Naive thymus-derived CD4-positive, alpha-beta T cell (primary cell): ENCODE measurements around the gene UBC. TPM values are rescaled to one million over a fixed set of nuclear protein-coding genes. Genes with fewer than 3 reads are reported as not detected.
A peak's percentile ranks its signal among the peaks of the same experiment; 100 is the strongest.
"Not testable (repeated sequence)": the region's sequence is repeated elsewhere in the genome, so short reads cannot be mapped to it uniquely, and the experiment has no call there.

Experiments
- ATAC-seq: fragments of 150-1000 bp; cut with Tn5 transposase; 2 replicates; pipeline ENCODE4 v1.10.0; 2021; ENCODE audit warnings: mild to moderate bottlenecking, moderate library complexity
- CTCF ChIA-PET: fragments of 350-600 bp; sonication (Branson Sonifier 250); formaldehyde crosslinking; loops from one replicate; lab custom pipeline; 2021; ENCODE audit warnings: antibody characterized with exemption; lab: Charles Lee
- POLR2A ChIA-PET: fragments of 350-600 bp; sonication (Branson Sonifier 250); formaldehyde crosslinking; loops from one replicate; lab custom pipeline; 2021; ENCODE audit warnings: antibody characterized with exemption, inconsistent platforms; lab: Charles Lee
- DNase-seq, 9 donors: peaks; one replicate each; pipeline versions ENCODE4 v3.0.0 to v3.0.0-alpha.2; 2020 to 2022; ENCODE audit warnings: mixed read lengths in 1 of 9
- H3K27ac ChIP-seq: one replicate; pipeline ENCODE4 v1.7.0; 2013; ENCODE audit warnings: mild to moderate bottlenecking, low read depth, low read length, moderate library complexity
- H3K27me3 ChIP-seq, 2 donors: one replicate each; pipeline ENCODE4 v1.7.0; 2013; ENCODE audit warnings: low read length in 2 of 2, mild to moderate bottlenecking in 2 of 2, moderate library complexity in 2 of 2; ENCODE audit not compliant: control insufficient read depth in 2 of 2, insufficient read depth in 2 of 2
- H3K36me3 ChIP-seq, 3 experiments: 1 replicate in 2 of 3; 2 replicates in 1 of 3; pipeline ENCODE4 v1.7.0; 2013; ENCODE audit warnings: low read length in 3 of 3, mild to moderate bottlenecking in 3 of 3, moderate library complexity in 1 of 3; ENCODE audit not compliant: insufficient read depth in 3 of 3, control insufficient read depth in 2 of 3
- H3K4me1 ChIP-seq, 2 donors: one replicate each; pipeline ENCODE4 v1.7.0; 2013; ENCODE audit warnings: low read length in 2 of 2, mild to moderate bottlenecking in 2 of 2, moderate library complexity in 1 of 2; ENCODE audit not compliant: control insufficient read depth in 2 of 2, insufficient read depth in 2 of 2
- H3K4me3 ChIP-seq: 2 replicates; pipeline ENCODE4 v1.7.0; 2013; ENCODE audit warnings: mild to moderate bottlenecking, low read length
- H3K9me3 ChIP-seq, 3 experiments: 1 replicate in 2 of 3; 2 replicates in 1 of 3; pipeline ENCODE4 v1.7.0; 2013; ENCODE audit warnings: low read length in 3 of 3; ENCODE audit not compliant: control insufficient read depth in 2 of 3
- H3K27ac Mint-ChIP-seq, 9 donors: one replicate each; pipeline ENCODE4 v1.8.0; 2020 to 2022; ENCODE audit warnings: mixed read lengths in 9 of 9, mild to moderate bottlenecking in 8 of 9, moderate library complexity in 5 of 9, inconsistent platforms in 2 of 9
- H3K27me3 Mint-ChIP-seq, 5 donors: one replicate each; pipeline ENCODE4 v1.8.0; 2021 to 2022; ENCODE audit warnings: mixed read lengths in 5 of 5, mild to moderate bottlenecking in 1 of 5
- H3K36me3 Mint-ChIP-seq, 5 donors: one replicate each; pipeline ENCODE4 v1.8.0; 2020 to 2022; ENCODE audit warnings: mixed read lengths in 5 of 5, mild to moderate bottlenecking in 3 of 5, inconsistent platforms in 1 of 5
- H3K4me1 Mint-ChIP-seq, 7 donors: one replicate each; pipeline ENCODE4 v1.8.0; 2020 to 2022; ENCODE audit warnings: mixed read lengths in 7 of 7, mild to moderate bottlenecking in 3 of 7, inconsistent platforms in 1 of 7
- H3K4me3 Mint-ChIP-seq, 10 donors: one replicate each; pipeline ENCODE4 v1.8.0; 2020 to 2022; ENCODE audit warnings: mild to moderate bottlenecking in 10 of 10, mixed read lengths in 10 of 10, moderate library complexity in 6 of 10, inconsistent platforms in 2 of 10
- H3K9me3 Mint-ChIP-seq, 11 donors: one replicate each; pipeline ENCODE4 v1.8.0; 2020 to 2022; ENCODE audit warnings: mixed read lengths in 11 of 11, mild to moderate bottlenecking in 4 of 11, inconsistent platforms in 1 of 11, moderate library complexity in 1 of 11
- intact Hi-C, 2 donors: fragments of 100-400 bp; cut with micrococcal nuclease; formaldehyde crosslinking; loops; one replicate each; pipeline ENCODE4 v1.15.1; 2023
- polyA plus RNA-seq, 2 donors: library from polyadenylated mRNA; unstranded; fragments of 300-500 nt; fragmentation: Illumina TruSeq; gene quantifications; one replicate each; pipeline ENCODE4 v1.2.3, GENCODE V29; 2021
- total RNA-seq, 6 experiments: library from RNA in 5 of 6; stranded (reverse) in 5 of 6; gene quantifications; 1 replicate in 5 of 6; 2 replicates in 1 of 6; pipeline ENCODE4 v1.2.3 and lab custom pipeline; 2021 to 2026

The UBC gene
- total and polyA plus RNA-seq, 7 experiments from 2014 or later, result 753 to 1,865 (median 945) TPM

DNA sequence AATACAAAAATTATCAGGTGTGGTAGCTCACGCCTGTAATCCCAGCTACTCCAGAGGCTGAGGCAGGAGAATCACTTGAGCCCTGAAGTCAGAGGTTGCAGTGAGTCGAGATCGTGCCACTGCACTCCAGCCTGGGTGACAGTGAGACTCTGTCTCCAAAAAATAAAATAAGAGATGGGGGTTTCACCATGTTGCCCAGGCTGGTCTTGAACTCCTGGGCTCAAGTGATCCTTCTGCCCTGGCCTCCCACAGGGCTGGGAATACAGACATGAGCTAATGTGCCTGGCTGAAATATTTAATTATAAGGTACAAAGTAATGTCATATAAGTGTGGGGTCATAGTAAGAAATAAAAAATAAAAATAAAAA is 4.2 kb upstream of the UBC start:
- H3K36me3 Mint-ChIP-seq, result peaks cover 8 to 12% (median 8%) of the 10 kb centered on the region in 5 donors
- H3K36me3 ChIP-seq, DNase-seq, H3K27me3 ChIP-seq, H3K4me3 ChIP-seq, ATAC-seq, H3K9me3 ChIP-seq: not testable (repeated sequence)
- H3K4me1 Mint-ChIP-seq, result peaks cover 53 to 93% (median 82%) of the 10 kb centered on the region in 7 donors
- peak overlapping the region in 9 of 10 donors; percentile 83 to 100 (median 90) for H3K4me3 Mint-ChIP-seq
- CTCF ChIA-PET, result interaction anchor here (0.6 to 12.4 kb wide), 6 partner anchors 10 to 73 kb away, joined by 3 to 205 read pairs (median 5); no protein-coding TSS in a partner anchor
- H3K27ac Mint-ChIP-seq, result peak overlapping the region; percentile 90 to 100 (median 98)
- Histone ChIP-seq H3K4me1 (peaks cover 64 to 69% of the 10 kb centered on the region in 2 donors), H3K27ac (peak overlapping the region; percentile 84)
- peaks cover 0 to 22% (median 0%) of the 10 kb centered on the region in 11 donors for H3K9me3 Mint-ChIP-seq
- POLR2A ChIA-PET, result interaction anchor here (0.7 to 17.1 kb wide), 8 partner anchors 8 to 1686 kb away, joined by 3 to 764 read pairs (median 8); no protein-coding TSS in a partner anchor
- H3K27me3 Mint-ChIP-seq, result peaks cover 0 to 14% (median 0%) of the 10 kb centered on the region in 5 donors
- intact Hi-C loops, result loop anchor here in 1 of 2 donors (5.0 kb wide), 1 partner anchor 74 kb away; the partner anchor contains the start of gene BRI3BP

DNA sequence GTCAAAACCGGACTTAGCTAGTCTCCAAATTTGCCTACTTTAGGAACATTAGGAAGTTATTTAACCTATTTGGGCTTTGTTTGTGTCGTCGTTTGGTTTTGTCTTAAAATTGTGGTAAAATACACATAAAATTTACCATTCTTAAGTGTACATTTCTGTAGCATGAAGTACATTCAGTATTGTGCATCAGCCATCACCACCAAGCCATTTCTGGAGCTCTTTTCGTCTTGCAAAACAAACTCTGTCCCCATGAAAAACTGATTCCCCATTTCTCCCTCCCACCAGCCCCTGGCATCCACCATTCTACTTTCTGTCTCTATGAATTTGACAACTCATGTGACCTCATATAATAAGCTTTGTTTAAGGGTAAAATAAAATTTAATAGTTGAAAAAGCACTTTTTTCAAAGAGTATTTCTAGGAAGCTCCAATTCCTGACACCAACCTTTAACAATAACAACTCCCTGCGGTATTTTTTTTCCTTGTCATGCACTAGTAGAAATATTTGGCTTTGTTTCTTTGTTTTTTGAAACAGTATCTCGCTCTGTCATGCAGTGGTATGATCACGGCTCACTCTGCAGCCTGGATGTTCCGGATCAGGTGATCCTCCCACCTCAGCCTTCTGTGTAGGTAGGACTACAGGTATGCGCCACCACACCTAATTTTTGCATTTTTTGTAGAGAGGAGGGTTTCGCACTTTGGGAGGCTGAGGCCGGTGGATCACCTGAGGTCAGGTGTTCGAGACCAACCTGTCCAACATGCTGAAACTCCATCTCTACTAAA is 3.6 kb upstream of the UBC start:
- peak overlapping the region; percentile 84 for H3K27ac ChIP-seq
- H3K27me3 ChIP-seq, result no peaks in the 10 kb centered on the region
- peaks cover 10 to 18% (median 14%) of the 10 kb centered on the region in 5 donors for H3K36me3 Mint-ChIP-seq
- peak overlapping the region; percentile 60 for H3K4me3 ChIP-seq
- CTCF ChIA-PET, result interaction anchor here (0.6 to 12.4 kb wide), 6 partner anchors 9 to 74 kb away, joined by 3 to 205 read pairs (median 4); no protein-coding TSS in a partner anchor
- H3K27ac Mint-ChIP-seq, result peak overlapping the region; percentile 90 to 100 (median 98)
- peaks cover 58 to 98% (median 87%) of the 10 kb centered on the region in 7 donors for H3K4me1 Mint-ChIP-seq
- peak in 1 of 9 donors; percentile 28 for DNase-seq
- H3K4me3 Mint-ChIP-seq, result peak overlapping the region; percentile 83 to 100 (median 88)
- intact Hi-C loops, result loop anchor here (1.0 to 5.0 kb wide), 4 partner anchors 9 to 131 kb away; partner anchors contain the start of gene BRI3BP (in 1 of the 2)
- peaks cover 0 to 16% (median 0%) of the 10 kb centered on the region in 5 donors for H3K27me3 Mint-ChIP-seq
- POLR2A ChIA-PET, result interaction anchor here (0.6 to 17.1 kb wide), 11 partner anchors 8 to 1686 kb away, joined by 3 to 764 read pairs (median 5); partner anchors contain the start of gene BRI3BP
- no peak for ATAC-seq
- H3K9me3 Mint-ChIP-seq, result peaks cover 0 to 26% (median 0%) of the 10 kb centered on the region in 11 donors
- no peaks in the 10 kb centered on the region for H3K9me3 ChIP-seq
- H3K4me1 ChIP-seq, result peaks cover 62 to 72% of the 10 kb centered on the region in 2 donors
- H3K36me3 ChIP-seq, result peaks cover 0 to 12% (median 4%) of the 10 kb centered on the region in 3 experiments

DNA sequence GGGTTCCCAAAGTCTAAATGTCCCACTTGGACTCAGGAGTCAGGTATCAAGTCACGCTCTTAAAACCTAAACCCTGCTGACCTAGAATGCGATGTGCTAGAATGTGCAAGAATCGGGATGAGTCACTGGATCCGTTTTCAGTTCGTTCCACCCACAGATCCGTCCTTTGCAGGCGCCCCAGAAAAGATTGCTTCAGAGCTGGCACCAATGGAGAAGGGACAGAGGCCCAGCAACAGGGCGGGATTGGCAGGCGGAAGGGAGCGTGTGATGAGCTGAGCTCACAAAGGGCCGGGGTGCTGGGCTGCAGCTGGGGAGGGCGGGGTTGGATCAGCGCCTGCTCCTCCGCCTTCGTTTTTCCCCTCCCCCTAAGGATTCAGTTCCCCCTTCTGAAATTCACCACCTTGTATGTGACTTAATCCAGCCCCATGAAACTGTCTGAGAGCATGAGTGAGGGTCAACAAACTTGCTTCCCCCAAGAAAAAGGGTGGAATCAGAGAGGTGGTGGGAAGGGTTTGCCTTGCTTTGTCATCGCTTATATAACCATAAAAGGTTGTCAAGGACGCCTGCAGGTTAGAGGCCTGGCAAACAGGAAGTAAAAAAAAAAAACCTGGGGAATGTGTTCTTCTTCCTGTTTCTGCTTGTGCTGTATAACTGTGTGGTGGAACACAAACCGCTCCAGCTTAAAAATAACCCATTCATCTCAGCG is 2.8 kb upstream of the UBC start:
- ATAC-seq (peak; percentile 81), DNase-seq (peak; percentile 73 to 97 (median 93))
- H3K9me3 Mint-ChIP-seq, result peaks cover 0 to 29% (median 0%) of the 10 kb centered on the region in 11 donors
- Histone ChIP-seq H3K9me3 (no peaks in the 10 kb centered on the region), H3K36me3 (peaks cover 0 to 16% (median 7%) of the 10 kb centered on the region in 3 experiments), H3K4me3 (peak overlapping the region; percentile 60), H3K27ac (peak overlapping the region; percentile 84), H3K4me1 (peaks cover 57 to 70% of the 10 kb centered on the region in 2 donors), H3K27me3 (no peaks in the 10 kb centered on the region)
- peaks cover 10 to 24% (median 21%) of the 10 kb centered on the region in 5 donors for H3K36me3 Mint-ChIP-seq
- H3K4me1 Mint-ChIP-seq, result peaks cover 64 to 98% (median 90%) of the 10 kb centered on the region in 7 donors
- ChIA-PET POLR2A (interaction anchor here (0.6 to 17.1 kb wide), 10 partner anchors 7 to 223 kb away, joined by 3 to 764 read pairs (median 6); partner anchors contain the start of genes BRI3BP and SCARB1), CTCF (interaction anchor here (1.0 to 12.4 kb wide), 4 partner anchors 10 to 60 kb away, joined by 3 to 205 read pairs (median 15); no protein-coding TSS in a partner anchor)
- H3K27me3 Mint-ChIP-seq, result peaks cover 0 to 16% (median 0%) of the 10 kb centered on the region in 5 donors
- H3K27ac Mint-ChIP-seq, result peak overlapping the region; percentile 90 to 100 (median 98)
- H3K4me3 Mint-ChIP-seq, result peak overlapping the region; percentile 83 to 100 (median 88)
- intact Hi-C loops, result loop anchor here (1.0 to 5.0 kb wide), 4 partner anchors 10 to 132 kb away; partner anchors contain the start of gene BRI3BP (in 1 of the 2)

DNA sequence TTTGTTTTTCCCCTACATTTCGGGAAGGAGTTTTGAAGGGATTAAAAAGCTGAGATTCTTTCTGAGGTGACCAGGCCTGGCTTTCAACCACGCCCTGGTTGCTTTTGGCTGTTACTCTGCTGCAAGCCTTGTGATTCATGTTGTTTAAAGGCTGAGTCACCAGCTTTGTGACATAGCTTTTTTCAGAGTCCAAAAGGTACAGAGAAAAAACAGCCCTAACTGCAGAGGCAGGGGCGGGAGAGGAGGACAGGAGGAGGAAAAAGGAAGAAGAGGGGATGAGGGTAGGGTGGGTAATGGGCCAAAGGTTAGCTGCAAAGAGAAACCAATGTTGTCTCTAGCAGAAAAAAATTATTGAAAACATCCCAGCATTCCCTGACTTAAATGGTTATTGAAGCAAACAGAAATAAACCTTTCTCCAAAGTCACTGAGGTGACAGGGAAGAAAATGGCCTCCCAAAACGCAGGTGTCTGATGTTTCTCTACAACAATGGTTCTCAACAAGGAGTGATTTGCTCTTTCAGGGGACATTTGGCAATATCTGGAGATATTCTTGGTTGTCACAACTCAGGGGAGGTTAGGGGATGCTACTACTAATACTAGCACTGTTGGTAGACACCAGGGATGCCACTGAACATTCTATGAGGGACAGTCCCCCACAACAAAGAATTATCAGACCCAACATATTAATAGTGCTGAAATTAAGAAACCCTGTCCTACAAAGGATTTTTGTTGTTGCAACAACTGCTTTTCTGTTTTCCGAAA is 2.1 kb upstream of the UBC start:
- H3K4me1 ChIP-seq, result peaks cover 50 to 63% of the 10 kb centered on the region in 2 donors
- ChIA-PET CTCF (interaction anchor here (1.1 to 12.4 kb wide), 4 partner anchors 10 to 23 kb away, joined by 5 to 205 read pairs (median 16); no protein-coding TSS in a partner anchor), POLR2A (interaction anchor here (0.6 to 17.1 kb wide), 7 partner anchors 9 to 77 kb away, joined by 3 to 764 read pairs (median 36); partner anchors contain the start of genes BRI3BP and SCARB1)
- peak overlapping the region; percentile 84 for H3K27ac ChIP-seq
- H3K9me3 ChIP-seq, result no peaks in the 10 kb centered on the region
- peaks cover 0 to 23% (median 0%) of the 10 kb centered on the region in 11 donors for H3K9me3 Mint-ChIP-seq
- H3K4me3 Mint-ChIP-seq, result peak overlapping the region; percentile 83 to 100 (median 88)
- peaks cover 0 to 13% (median 0%) of the 10 kb centered on the region in 5 donors for H3K27me3 Mint-ChIP-seq
- peaks cover 0 to 18% (median 7%) of the 10 kb centered on the region in 3 experiments for H3K36me3 ChIP-seq
- ATAC-seq (no peak), DNase-seq (peak in 1 of 9 donors; percentile 41)
- H3K4me1 Mint-ChIP-seq, result peaks cover 57 to 96% (median 85%) of the 10 kb centered on the region in 7 donors
- H3K27me3 ChIP-seq, result no peaks in the 10 kb centered on the region
- peaks cover 10 to 28% (median 24%) of the 10 kb centered on the region in 5 donors for H3K36me3 Mint-ChIP-seq
- H3K27ac Mint-ChIP-seq, result peak overlapping the region; percentile 90 to 100 (median 98)
- intact Hi-C loops, result loop anchor here (1.0 to 5.0 kb wide), 4 partner anchors 11 to 133 kb away; partner anchors contain the start of gene BRI3BP (in 1 of the 2)
- peak overlapping the region; percentile 2 for H3K4me3 ChIP-seq
